Measurements from ENCODE around the gene DCANP1. TPM values are rescaled to one million over a fixed set of nuclear protein-coding genes. Genes with fewer than 3 reads are reported as not detected.

The DCANP1 gene
- total and polyA plus RNA-seq, 9 of the 15 experiments (the other 6 are each of a cell fraction or from before 2014, with no cell fraction given) = not detected

DNA sequence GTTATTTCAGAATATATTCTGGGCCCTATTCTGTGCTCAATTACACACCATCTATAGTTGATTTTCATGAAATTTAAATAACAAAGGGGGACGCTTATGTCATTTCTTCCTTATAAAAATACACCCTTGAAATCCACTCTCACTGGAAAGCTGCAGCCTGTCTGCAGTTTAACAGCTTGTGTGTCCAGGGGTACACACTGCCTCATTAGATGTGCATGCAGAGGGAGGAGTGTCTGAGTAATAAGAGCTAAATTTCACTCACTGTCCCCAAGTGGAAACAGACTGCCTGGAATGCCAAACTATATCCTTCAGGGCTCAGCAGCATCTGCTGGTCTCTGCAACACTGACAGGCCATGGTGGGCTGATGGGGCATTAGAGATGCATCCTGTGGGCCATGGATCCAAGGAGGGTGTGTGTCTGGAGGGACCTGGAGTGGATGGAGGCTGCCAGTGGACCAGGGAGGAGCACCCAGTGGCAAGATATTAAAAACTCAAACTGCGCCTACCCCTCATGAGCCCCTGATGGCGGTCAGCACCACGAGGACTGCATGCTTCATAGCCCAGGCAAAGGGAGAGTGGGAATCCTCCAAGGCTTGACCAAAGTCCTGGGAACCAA, 20.8 kb upstream of the DCANP1 start:
- Histone ChIP-seq H3K4me2 (ENCODE audit: insufficient read depth, low read length) (no peak overlapping the region), H3K36me3 (ENCODE audit: control insufficient read depth, insufficient read depth, low read length) (no peaks in the 10 kb centered on the region), H3K79me2 (ENCODE audit: control insufficient read depth, insufficient read depth, low read length) (no peaks in the 10 kb centered on the region), H3K9me1 (ENCODE audit: control insufficient read depth, insufficient read depth, low read length) (no peaks in the 10 kb centered on the region), H3K27ac (ENCODE audit: extremely low read depth, low read depth, low read length) (no peak overlapping the region), H2AFZ (ENCODE audit: low read depth, low read length) (no peak overlapping the region), H3K27me3 (ENCODE audit: control insufficient read depth in 2 of 2, insufficient read depth in 2 of 2, low read length in 2 of 2) (peaks cover 0 to 12% of the 10 kb centered on the region in 2 experiments; a peak in 2 of 5 replicates), H3K4me1 (replicated peaks in 1 of 2; ENCODE audit: control insufficient read depth in 2 of 2, insufficient read depth in 2 of 2, low read length in 2 of 2) (peaks cover 4 to 15% of the 10 kb centered on the region in 2 experiments; a peak in 4 of 5 replicates), H3K4me3 (no peak overlapping the region), H4K20me1 (replicated peaks; ENCODE audit: control insufficient read depth, insufficient read depth, low read length) (peaks cover 2% of the 10 kb centered on the region; the same call in 1 of the 2 replicates), H3K9me3 (replicated peaks; ENCODE audit: control insufficient read depth, insufficient read depth, low read depth, low read length) (no peaks in the 10 kb centered on the region), H3K9ac (ENCODE audit: insufficient read depth in 1 of 2, low read depth in 2 of 2, low read length in 2 of 2) (no peak overlapping the region)
- DNase-seq (ENCODE audit: extremely low read depth in 1 of 4, low spot score in 3 of 4) (no peak), FAIRE-seq (no peak), ATAC-seq (no peak)
- in situ Hi-C loops (cut with MboI) (loop anchor here (5.0 to 10.0 kb wide), 2 partner anchors 84 to 257 kb away; no protein-coding TSS in a partner anchor), intact Hi-C loops (cut with micrococcal nuclease) (loop anchor here (5.0 kb wide), 1 partner anchor 364 kb away; the partner anchor contains the start of gene SLC25A48)
- POLR2A ChIA-PET = interaction anchor here (1.9 kb wide), 1 partner anchor 12 kb away, joined by 6 read pairs; no protein-coding TSS in a partner anchor
- WGBS (ENCODE audit: insufficient coverage, low coverage, missing lambda C conversion rate) = 51% methylated on average over 4 of the region's 4 CpGs
- BruUV-seq (replicated peaks) = no TSS peak
- no peak for TF ChIP-seq ZNF778 (CRISPR knock-in tag; IDR thresholded peaks at IDR 0.05)
- TF ChIP-seq MXI1 (IDR thresholded peaks at IDR 0.05; ENCODE audit: low read depth, low read length) = no peak
- no peak for TF ChIP-seq ZNF175 (CRISPR knock-in tag; IDR thresholded peaks at IDR 0.05; ENCODE audit: low read depth)
- no peak for TF ChIP-seq U2AF1 (optimal IDR thresholded peaks at IDR 0.05; ENCODE audit: low read depth, low read length)
- TF ChIP-seq SRSF7 (optimal IDR thresholded peaks at IDR 0.05; ENCODE audit: low read depth, low read length) = no peak
- no peak for TF ChIP-seq ZNF316 (IDR thresholded peaks at IDR 0.05)
- TF ChIP-seq NEUROD1 (IDR thresholded peaks at IDR 0.05; ENCODE audit: borderline replicate concordance, low read depth, low read length, partially characterized antibody) = no peak
- no peak for TF ChIP-seq RNF2 (IDR thresholded peaks at IDR 0.05)
- TF ChIP-seq ZNF583 (CRISPR knock-in tag; IDR thresholded peaks at IDR 0.05) = no peak
- no peak for TF ChIP-seq ZNF696 (CRISPR knock-in tag; conservative IDR thresholded peaks at IDR 0.05)
- TF ChIP-seq, protein P1, sequence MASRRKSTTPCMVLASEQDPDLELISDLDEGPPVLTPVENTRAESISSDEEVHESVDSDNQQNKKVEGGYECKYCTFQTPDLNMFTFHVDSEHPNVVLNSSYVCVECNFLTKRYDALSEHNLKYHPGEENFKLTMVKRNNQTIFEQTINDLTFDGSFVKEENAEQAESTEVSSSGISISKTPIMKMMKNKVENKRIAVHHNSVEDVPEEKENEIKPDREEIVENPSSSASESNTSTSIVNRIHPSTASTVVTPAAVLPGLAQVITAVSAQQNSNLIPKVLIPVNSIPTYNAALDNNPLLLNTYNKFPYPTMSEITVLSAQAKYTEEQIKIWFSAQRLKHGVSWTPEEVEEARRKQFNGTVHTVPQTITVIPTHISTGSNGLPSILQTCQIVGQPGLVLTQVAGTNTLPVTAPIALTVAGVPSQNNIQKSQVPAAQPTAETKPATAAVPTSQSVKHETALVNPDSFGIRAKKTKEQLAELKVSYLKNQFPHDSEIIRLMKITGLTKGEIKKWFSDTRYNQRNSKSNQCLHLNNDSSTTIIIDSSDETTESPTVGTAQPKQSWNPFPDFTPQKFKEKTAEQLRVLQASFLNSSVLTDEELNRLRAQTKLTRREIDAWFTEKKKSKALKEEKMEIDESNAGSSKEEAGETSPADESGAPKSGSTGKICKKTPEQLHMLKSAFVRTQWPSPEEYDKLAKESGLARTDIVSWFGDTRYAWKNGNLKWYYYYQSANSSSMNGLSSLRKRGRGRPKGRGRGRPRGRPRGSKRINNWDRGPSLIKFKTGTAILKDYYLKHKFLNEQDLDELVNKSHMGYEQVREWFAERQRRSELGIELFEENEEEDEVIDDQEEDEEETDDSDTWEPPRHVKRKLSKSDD (conservative IDR thresholded peaks at IDR 0.05; ENCODE audit: low read length) = no peak
- TF ChIP-seq ZNF75A (CRISPR knock-in tag; IDR thresholded peaks at IDR 0.05) = no peak
- TF ChIP-seq, protein P2, sequence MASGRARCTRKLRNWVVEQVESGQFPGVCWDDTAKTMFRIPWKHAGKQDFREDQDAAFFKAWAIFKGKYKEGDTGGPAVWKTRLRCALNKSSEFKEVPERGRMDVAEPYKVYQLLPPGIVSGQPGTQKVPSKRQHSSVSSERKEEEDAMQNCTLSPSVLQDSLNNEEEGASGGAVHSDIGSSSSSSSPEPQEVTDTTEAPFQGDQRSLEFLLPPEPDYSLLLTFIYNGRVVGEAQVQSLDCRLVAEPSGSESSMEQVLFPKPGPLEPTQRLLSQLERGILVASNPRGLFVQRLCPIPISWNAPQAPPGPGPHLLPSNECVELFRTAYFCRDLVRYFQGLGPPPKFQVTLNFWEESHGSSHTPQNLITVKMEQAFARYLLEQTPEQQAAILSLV (tag; IDR thresholded peaks at IDR 0.05) = no peak
- no peak for TF ChIP-seq GATAD2A (IDR thresholded peaks at IDR 0.05)
- no peak for TF ChIP-seq ATF1 (CRISPR knock-in tag; IDR thresholded peaks at IDR 0.05)
- TF ChIP-seq ATF1 (tag; IDR thresholded peaks at IDR 0.05) = no peak
- TF ChIP-seq, protein P3, sequence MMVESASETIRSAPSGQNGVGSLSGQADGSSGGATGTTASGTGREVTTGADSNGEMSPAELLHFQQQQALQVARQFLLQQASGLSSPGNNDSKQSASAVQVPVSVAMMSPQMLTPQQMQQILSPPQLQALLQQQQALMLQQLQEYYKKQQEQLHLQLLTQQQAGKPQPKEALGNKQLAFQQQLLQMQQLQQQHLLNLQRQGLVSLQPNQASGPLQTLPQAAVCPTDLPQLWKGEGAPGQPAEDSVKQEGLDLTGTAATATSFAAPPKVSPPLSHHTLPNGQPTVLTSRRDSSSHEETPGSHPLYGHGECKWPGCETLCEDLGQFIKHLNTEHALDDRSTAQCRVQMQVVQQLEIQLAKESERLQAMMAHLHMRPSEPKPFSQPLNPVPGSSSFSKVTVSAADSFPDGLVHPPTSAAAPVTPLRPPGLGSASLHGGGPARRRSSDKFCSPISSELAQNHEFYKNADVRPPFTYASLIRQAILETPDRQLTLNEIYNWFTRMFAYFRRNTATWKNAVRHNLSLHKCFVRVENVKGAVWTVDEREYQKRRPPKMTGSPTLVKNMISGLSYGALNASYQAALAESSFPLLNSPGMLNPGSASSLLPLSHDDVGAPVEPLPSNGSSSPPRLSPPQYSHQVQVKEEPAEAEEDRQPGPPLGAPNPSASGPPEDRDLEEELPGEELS (CRISPR knock-in tag; IDR thresholded peaks at IDR 0.05; ENCODE audit: borderline replicate concordance) = no peak
- no peak for TF ChIP-seq ZNF12 (CRISPR knock-in tag; IDR thresholded peaks at IDR 0.05)
- CTCF ChIA-PET (ENCODE audit: low intra/inter-chr PET ratio) = no interaction called here
